HFF-Myc (cell line): Measurements from ENCODE around the gene GPR152.
"Not testable (repeated sequence)": the region's sequence is repeated elsewhere in the genome, so short reads cannot be mapped to it uniquely, and the experiment has no call there.

Source experiments
- DNase-seq: peaks from one replicate; pipeline ENCODE4 v3.0.0-alpha.2; 2011; ENCODE audit warnings: low read depth; ENCODE audit errors: extremely low read depth
- H3K4me3 ChIP-seq: replicated peaks from 2 replicates; pipeline ENCODE4 v1.5.1; 2011; ENCODE audit warnings: low read depth, mild to moderate bottlenecking, control low read depth, low read length
- TF ChIP-seq, protein P1 (sequence below): IDR thresholded peaks from 2 replicates; pipeline ENCODE4 v1.5.1; 2012; ENCODE audit warnings: mild to moderate bottlenecking, low read depth, low read length, control low read depth; ENCODE audit errors: missing control alignments

The GPR152 gene

DNA sequence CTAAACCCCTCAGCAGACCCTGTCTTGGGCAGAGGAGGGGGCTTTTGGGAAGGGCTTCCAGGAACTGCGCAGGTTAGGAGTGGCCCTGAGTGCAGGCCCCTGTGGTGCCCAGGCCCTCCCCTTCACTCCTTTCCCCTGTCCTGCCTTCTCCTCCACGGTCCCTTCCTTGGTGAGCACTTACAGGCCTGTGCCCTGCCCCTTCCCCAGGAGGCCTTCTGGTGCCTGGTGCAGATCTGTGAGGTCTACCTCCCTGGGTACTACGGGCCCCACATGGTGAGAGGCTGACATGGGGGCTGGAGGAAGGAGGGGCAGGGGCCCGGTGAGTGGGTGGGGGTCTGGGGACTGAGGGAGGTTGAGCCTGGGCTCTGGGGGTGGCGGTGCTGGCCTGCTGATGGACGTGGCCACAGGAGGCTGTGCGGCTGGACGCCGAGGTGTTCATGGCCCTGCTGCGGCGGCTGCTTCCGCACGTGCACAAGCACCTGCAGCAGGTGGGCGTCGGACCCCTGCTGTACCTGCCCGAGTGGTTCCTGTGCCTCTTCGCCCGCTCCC, 46.0 kb downstream of the GPR152 start:
- TF ChIP-seq, protein P1, sequence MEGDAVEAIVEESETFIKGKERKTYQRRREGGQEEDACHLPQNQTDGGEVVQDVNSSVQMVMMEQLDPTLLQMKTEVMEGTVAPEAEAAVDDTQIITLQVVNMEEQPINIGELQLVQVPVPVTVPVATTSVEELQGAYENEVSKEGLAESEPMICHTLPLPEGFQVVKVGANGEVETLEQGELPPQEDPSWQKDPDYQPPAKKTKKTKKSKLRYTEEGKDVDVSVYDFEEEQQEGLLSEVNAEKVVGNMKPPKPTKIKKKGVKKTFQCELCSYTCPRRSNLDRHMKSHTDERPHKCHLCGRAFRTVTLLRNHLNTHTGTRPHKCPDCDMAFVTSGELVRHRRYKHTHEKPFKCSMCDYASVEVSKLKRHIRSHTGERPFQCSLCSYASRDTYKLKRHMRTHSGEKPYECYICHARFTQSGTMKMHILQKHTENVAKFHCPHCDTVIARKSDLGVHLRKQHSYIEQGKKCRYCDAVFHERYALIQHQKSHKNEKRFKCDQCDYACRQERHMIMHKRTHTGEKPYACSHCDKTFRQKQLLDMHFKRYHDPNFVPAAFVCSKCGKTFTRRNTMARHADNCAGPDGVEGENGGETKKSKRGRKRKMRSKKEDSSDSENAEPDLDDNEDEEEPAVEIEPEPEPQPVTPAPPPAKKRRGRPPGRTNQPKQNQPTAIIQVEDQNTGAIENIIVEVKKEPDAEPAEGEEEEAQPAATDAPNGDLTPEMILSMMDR: no peak
- H3K4me3 ChIP-seq: no peak overlapping the region
- DNase-seq: no peak

DNA sequence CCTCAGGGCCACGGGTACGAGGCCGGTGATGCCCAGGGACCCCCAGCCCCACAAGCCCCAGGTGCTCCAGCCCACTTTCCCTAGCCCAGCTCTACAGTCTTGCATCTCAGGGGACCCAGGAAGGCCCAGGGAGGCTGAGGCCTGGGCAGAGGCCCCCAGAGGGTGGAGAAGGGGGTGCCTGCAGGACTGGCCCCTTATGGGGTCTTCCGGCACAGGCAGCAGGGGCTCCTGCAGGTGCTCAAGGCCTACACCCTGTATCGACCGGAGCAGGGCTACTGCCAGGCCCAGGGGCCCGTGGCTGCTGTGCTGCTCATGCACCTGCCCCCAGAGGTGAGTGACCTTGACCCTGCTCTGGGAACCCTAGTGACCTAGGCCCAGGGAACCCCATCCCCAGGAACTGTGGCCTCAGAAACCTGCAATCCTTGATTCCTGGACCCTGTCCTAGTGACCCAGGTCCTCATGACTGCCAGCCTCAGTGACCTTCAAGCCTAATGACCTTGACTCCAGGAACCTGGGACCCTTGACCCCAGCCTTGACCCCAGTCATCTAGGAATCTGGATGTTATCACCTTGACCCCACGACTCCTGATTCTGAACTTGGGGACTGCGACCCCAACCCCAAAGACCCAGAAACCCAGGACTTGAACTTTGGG, 46.7 kb downstream of the GPR152 start:
- no peak overlapping the region for H3K4me3 ChIP-seq
- TF ChIP-seq, protein P1: no peak
- no peak for DNase-seq

DNA sequence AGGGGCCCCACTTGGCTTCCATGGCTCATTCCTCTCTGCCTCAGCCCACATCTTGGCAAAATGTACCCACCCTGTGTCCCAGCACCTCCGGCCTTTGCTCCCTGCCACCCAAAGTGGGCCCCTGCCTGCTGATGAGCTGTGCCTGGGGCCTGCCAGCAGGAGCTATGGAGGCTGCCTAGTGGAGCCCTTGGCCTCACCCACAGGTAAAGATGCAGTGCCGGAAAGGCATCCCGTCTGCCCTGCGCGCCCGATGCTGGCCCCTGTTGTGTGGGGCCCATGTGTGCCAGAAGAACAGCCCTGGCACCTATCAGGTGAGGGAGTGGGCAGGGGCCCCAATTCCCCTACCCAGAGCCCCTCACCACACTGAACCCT, 47.3 kb downstream of the GPR152 start:
- DNase-seq: no peak
- TF ChIP-seq, protein P1: no peak
- H3K4me3 ChIP-seq: no peak overlapping the region

DNA sequence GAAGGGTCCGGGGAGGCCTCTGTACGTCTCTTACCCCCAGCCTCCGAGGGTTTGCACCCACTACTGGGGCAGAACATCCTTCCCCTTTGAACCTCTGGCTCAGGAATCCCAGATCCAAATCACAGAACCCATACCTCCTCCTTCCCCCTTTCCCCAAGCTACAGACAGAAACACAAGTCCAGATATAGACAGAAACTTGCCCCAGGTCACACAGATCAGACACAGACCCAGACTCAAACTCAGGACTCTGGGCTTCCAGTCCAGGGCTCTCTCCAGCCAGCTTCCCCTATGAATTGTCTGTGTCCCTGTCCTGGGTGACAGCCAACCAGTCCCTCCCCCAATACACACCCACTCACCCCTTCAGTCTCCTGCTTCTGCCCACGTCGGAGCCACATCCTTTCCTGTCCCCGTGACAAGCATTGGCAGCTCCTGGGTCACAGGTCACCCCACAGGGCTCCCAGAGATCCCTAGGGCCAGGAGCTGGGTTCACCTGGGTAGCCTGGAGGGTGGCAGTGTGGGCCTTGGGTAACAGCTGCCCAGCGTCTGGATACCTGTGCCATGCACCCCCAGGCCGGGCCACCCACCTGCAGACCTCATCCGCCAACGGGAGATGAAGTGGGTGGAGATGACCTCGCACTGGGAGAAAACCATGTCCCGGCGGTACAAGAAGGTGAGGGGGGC, 47.9 kb downstream of the GPR152 start:
- TF ChIP-seq, protein P1: no peak
- H3K4me3 ChIP-seq: no peak overlapping the region
- no peak for DNase-seq

DNA sequence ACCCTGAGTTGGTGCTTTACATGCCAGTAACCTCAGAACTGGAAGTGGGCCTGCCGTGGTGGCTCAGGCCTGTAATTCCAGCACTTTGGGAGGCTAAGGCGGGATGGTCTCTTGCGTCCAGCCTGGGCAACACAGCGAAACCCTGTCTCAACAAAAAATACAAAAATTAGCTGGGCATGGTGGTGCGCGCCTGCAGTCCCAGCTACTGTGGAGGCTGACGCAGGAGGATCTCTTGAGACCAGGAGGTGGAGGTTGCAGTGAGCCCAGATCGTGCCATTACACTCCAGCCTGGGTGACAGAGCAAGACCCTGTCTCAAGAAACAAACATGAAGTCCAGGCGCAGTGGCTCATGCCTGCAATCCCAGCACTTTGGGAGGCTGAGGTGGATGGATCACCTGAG, 49.4 kb downstream of the GPR152 start:
- not testable (repeated sequence) for H3K4me3 ChIP-seq, DNase-seq

DNA sequence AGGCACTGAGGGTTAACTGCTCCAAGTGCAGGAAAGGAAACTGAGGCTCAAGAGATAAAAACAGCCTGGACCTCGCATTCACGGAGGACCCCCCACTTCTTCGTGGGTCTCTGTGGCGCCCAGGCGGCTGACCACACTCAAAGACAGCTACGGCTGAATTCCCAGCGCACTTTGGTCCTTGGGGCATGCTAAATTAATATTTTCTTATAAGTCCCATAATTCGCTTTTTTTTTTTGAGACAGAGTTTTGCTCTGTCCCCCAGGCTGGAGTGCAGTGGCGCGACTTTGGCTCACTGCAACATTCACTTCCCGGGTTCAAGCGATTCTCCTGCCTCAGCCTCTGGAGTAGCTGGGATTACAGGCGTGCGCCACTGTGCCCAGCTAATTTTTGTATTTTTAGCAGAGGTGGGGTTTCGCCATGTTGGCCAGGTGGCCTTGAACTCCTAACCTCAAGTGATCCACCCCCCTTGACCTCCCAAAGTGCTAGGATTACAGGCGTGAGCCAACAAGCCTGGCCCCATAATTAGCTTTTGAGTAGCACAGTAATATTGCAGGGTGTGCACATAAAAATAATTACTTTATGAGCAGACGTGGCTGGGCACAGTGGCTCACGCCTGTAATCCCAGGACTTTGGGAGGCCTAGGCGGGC, 50.2 kb downstream of the GPR152 start:
- peak overlapping the region; percentile 31 for H3K4me3 ChIP-seq
- DNase-seq: not testable (repeated sequence)

DNA sequence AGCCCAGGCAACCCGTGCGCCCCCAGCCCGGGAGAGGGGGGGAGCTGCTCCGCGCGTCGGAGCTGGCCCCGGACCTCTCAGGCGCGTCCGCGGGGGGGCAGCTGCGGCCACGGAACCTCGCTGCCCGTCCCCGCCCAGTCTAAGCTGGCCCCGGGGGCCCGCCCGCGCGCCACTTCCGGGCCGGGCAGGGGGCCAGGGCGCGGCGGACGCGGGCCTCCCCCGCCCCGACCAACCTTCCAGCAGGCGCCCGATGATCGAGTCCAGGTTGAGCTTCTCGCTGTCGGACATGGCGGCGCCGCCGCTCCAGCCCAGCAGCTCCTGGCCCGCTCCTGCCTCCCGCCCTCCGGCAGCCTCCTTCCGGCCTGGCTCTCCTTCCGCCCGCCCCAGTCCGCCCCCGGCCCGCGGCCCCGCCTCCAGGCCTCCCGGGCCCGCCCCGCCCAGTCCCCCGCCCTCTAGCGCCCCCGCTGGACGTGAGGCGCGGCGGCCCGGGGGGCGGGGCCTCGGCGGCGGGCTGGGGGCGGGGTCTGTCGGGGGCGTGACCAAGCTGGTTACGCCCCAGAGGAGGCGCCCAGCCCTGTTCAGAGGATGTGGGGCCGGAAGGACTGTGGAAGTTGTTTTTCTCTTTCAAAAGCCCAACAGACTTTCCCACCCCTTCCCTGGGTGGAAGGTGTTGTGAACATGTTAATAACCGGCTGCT, 50.9 kb downstream of the GPR152 start, which contains the start of gene PPP1CA:
Gene PPP1CA, minus strand, starts transcription at position 364 of the 697 bp plus-strand sequence. Its CDS starts 76 bp downstream, at position 288.
- DNase-seq: peak; percentile 59
- TF ChIP-seq, protein P1: no peak
- H3K4me3 ChIP-seq: peak within 1 kb of the TSS; percentile 90
